HepG2 (cell line): ENCODE data around the gene HS2ST1. TPM values are rescaled to one million over a fixed set of nuclear protein-coding genes. Genes with fewer than 3 reads are reported as not detected.

Source experiments
- ETV5 ChIP-seq: IDR thresholded peaks from 2 replicates; pipeline ENCODE4 v1.6.1; 2018; ENCODE audit warnings: missing biosample characterization, missing genetic modification reagents, inconsistent platforms, borderline replicate concordance
- IRX3 ChIP-seq: sonication (generic); formaldehyde crosslinking; IDR thresholded peaks from 2 replicates; pipeline ENCODE4 v1.8.1; 2023; ENCODE audit warnings: mild to moderate bottlenecking, low read depth, missing genetic modification reagents, borderline replicate concordance
- PATZ1 ChIP-seq: sonication (generic); formaldehyde crosslinking; IDR thresholded peaks from 2 replicates; pipeline ENCODE4 v1.4.0; 2020; ENCODE audit warnings: missing genetic modification reagents
- POGZ ChIP-seq: sonication (generic); formaldehyde crosslinking; IDR thresholded peaks from 2 replicates; pipeline ENCODE4 v1.4.0; 2020; ENCODE audit warnings: mild to moderate bottlenecking, missing genetic modification reagents
- SP1 ChIP-seq, 2 experiments: fragments of 450-650 bp in 1 of 2; sonication (generic) in 1 of 2; formaldehyde crosslinking in 1 of 2; IDR thresholded peaks; 2 replicates each; pipeline versions ENCODE4 v1.4.0 to v1.6.1; 2016 to 2020; ENCODE audit warnings: missing genetic modification reagents in 1 of 2
- ZNF326 ChIP-seq: sonication (generic); formaldehyde crosslinking; IDR thresholded peaks from 2 replicates; pipeline ENCODE4 v1.4.0; 2020; ENCODE audit warnings: missing genetic modification reagents, borderline replicate concordance
- ZNF343 ChIP-seq: sonication (generic); formaldehyde crosslinking; IDR thresholded peaks from 2 replicates; pipeline ENCODE4 v1.4.0; 2020; ENCODE audit warnings: mild to moderate bottlenecking, missing genetic modification reagents
- ZNF569 ChIP-seq: sonication (generic); formaldehyde crosslinking; IDR thresholded peaks from 2 replicates; pipeline ENCODE4 v1.5.0; 2020; ENCODE audit warnings: mild to moderate bottlenecking, missing genetic modification reagents, moderate library complexity, borderline replicate concordance
- ZNF644 ChIP-seq: IDR thresholded peaks from 2 replicates; pipeline ENCODE4 v1.6.1; 2016; ENCODE audit warnings: low read depth
- polyA plus RNA-seq, 8 experiments: library from polyadenylated mRNA; depleted of rRNA in 3 of 8; stranded (reverse) in 7 of 8; unstranded in 1 of 8; fragments of >200 nt; fragmentation: Illumina TruSeq in 4 of 8; extraction: Trizol in 4 of 8; gene quantifications; 2 replicates each; pipeline versions ENCODE4 v1.2.1 to v1.2.3, GENCODE V29; 2011 to 2016; ENCODE audit warnings: low read depth in 4 of 8, missing spikeins in 1 of 8, mixed read lengths in 1 of 8; ENCODE audit not compliant: insufficient read depth in 1 of 8
- total RNA-seq, 5 experiments: library from RNA; depleted of rRNA; stranded (reverse); fragments of >200 nt; fragmentation: Illumina TruSeq; extraction: Trizol; gene quantifications; 2 replicates each; pipeline ENCODE4 v1.2.3, GENCODE V29; 2016; ENCODE audit warnings: low read depth in 1 of 5
- TF ChIP-seq, protein P1 (sequence below): IDR thresholded peaks from 2 replicates; pipeline ENCODE4 v1.6.1; 2016; ENCODE audit warnings: control low read depth
- TF ChIP-seq, protein P2 (sequence below): sonication (generic); formaldehyde crosslinking; IDR thresholded peaks from 2 replicates; pipeline ENCODE4 v1.4.0; 2020; ENCODE audit warnings: mild to moderate bottlenecking, missing genetic modification reagents, borderline replicate concordance
- TF ChIP-seq, protein P3 (sequence below): sonication (generic); formaldehyde crosslinking; IDR thresholded peaks from 2 replicates; pipeline ENCODE4 v1.8.1; 2023; ENCODE audit warnings: missing genetic modification reagents, inconsistent platforms, borderline replicate concordance
- TF ChIP-seq, protein P4 (sequence below), 2 experiments: sonication (generic) in 1 of 2; formaldehyde crosslinking in 1 of 2; IDR thresholded peaks; 2 replicates each; pipeline versions ENCODE4 v1.5.1 to v1.6.1; 2011 to 2020; ENCODE audit warnings: borderline replicate concordance in 1 of 2, low read depth in 1 of 2, low read length in 1 of 2, mild to moderate bottlenecking in 1 of 2, missing genetic modification reagents in 1 of 2, moderate library complexity in 1 of 2
- TF ChIP-seq, protein P5 (sequence below): sonication (generic); formaldehyde crosslinking; IDR thresholded peaks from 2 replicates; pipeline ENCODE4 v1.4.0; 2020; ENCODE audit warnings: missing genetic modification reagents

HS2ST1 gene
- total and polyA plus RNA-seq, 2 of the 13 experiments (the other 11 are each of a cell fraction or from before 2014, with no cell fraction given): 22.1 to 58.7 TPM

GRCh38 chr1:86981482-86982213 is 67.2 kb downstream of the HS2ST1 start (continued):
- TF ChIP-seq, protein P1, sequence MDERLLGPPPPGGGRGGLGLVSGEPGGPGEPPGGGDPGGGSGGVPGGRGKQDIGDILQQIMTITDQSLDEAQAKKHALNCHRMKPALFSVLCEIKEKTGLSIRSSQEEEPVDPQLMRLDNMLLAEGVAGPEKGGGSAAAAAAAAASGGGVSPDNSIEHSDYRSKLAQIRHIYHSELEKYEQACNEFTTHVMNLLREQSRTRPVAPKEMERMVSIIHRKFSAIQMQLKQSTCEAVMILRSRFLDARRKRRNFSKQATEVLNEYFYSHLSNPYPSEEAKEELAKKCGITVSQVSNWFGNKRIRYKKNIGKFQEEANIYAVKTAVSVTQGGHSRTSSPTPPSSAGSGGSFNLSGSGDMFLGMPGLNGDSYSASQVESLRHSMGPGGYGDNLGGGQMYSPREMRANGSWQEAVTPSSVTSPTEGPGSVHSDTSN (CRISPR knock-in tag): no peak
- TF ChIP-seq ZNF569 (CRISPR knock-in tag): no peak
- TF ChIP-seq ZNF343 (CRISPR knock-in tag): no peak
- TF ChIP-seq, protein P2, sequence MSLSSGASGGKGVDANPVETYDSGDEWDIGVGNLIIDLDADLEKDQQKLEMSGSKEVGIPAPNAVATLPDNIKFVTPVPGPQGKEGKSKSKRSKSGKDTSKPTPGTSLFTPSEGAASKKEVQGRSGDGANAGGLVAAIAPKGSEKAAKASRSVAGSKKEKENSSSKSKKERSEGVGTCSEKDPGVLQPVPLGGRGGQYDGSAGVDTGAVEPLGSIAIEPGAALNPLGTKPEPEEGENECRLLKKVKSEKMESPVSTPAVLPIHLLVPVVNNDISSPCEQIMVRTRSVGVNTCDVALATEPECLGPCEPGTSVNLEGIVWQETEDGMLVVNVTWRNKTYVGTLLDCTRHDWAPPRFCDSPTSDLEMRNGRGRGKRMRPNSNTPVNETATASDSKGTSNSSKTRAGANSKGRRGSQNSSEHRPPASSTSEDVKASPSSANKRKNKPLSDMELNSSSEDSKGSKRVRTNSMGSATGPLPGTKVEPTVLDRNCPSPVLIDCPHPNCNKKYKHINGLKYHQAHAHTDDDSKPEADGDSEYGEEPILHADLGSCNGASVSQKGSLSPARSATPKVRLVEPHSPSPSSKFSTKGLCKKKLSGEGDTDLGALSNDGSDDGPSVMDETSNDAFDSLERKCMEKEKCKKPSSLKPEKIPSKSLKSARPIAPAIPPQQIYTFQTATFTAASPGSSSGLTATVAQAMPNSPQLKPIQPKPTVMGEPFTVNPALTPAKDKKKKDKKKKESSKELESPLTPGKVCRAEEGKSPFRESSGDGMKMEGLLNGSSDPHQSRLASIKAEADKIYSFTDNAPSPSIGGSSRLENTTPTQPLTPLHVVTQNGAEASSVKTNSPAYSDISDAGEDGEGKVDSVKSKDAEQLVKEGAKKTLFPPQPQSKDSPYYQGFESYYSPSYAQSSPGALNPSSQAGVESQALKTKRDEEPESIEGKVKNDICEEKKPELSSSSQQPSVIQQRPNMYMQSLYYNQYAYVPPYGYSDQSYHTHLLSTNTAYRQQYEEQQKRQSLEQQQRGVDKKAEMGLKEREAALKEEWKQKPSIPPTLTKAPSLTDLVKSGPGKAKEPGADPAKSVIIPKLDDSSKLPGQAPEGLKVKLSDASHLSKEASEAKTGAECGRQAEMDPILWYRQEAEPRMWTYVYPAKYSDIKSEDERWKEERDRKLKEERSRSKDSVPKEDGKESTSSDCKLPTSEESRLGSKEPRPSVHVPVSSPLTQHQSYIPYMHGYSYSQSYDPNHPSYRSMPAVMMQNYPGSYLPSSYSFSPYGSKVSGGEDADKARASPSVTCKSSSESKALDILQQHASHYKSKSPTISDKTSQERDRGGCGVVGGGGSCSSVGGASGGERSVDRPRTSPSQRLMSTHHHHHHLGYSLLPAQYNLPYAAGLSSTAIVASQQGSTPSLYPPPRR (CRISPR knock-in tag): no peak
- no peak for TF ChIP-seq IRX3 (CRISPR knock-in tag)
- TF ChIP-seq, protein P3, sequence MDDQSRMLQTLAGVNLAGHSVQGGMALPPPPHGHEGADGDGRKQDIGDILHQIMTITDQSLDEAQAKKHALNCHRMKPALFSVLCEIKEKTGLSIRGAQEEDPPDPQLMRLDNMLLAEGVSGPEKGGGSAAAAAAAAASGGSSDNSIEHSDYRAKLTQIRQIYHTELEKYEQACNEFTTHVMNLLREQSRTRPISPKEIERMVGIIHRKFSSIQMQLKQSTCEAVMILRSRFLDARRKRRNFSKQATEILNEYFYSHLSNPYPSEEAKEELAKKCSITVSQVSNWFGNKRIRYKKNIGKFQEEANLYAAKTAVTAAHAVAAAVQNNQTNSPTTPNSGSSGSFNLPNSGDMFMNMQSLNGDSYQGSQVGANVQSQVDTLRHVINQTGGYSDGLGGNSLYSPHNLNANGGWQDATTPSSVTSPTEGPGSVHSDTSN: no peak
- TF ChIP-seq SP1 (IDR thresholded peaks at IDR 0.05): no peak
- peak; percentile 51; the same call in 1 of the 2 replicates for TF ChIP-seq SP1 (CRISPR knock-in tag; IDR thresholded peaks at IDR 0.05)
- TF ChIP-seq, protein P4, sequence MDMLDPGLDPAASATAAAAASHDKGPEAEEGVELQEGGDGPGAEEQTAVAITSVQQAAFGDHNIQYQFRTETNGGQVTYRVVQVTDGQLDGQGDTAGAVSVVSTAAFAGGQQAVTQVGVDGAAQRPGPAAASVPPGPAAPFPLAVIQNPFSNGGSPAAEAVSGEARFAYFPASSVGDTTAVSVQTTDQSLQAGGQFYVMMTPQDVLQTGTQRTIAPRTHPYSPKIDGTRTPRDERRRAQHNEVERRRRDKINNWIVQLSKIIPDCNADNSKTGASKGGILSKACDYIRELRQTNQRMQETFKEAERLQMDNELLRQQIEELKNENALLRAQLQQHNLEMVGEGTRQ (IDR thresholded peaks at IDR 0.05; ENCODE audit: low read depth, low read length): no peak
- TF ChIP-seq, protein P4 (CRISPR knock-in tag; IDR thresholded peaks at IDR 0.05; ENCODE audit: borderline replicate concordance): no peak
- TF ChIP-seq PATZ1 (CRISPR knock-in tag): peak; percentile 77
- TF ChIP-seq ZNF326: no peak
- TF ChIP-seq ZNF644: peak; percentile 79; the same call in 1 of the 2 replicates
- TF ChIP-seq POGZ (CRISPR knock-in tag): peak; percentile 68
- no peak for TF ChIP-seq ETV5
- TF ChIP-seq, protein P5, sequence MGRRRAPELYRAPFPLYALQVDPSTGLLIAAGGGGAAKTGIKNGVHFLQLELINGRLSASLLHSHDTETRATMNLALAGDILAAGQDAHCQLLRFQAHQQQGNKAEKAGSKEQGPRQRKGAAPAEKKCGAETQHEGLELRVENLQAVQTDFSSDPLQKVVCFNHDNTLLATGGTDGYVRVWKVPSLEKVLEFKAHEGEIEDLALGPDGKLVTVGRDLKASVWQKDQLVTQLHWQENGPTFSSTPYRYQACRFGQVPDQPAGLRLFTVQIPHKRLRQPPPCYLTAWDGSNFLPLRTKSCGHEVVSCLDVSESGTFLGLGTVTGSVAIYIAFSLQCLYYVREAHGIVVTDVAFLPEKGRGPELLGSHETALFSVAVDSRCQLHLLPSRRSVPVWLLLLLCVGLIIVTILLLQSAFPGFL: no peak
